T-helper 1 cell treated with Interleukin-12 subunit alpha and Interleukin-12 subunit beta and Interleukin-4 antibody, amounts not matched to agents 30 μg/mL and 1 μg/mL, for 36 hours (primary cell): ENCODE measurements around the gene RSRC1.
A peak's percentile ranks its signal among the peaks of the same experiment; 100 is the strongest.

ENCODE experiments used
- H3K27ac Mint-ChIP-seq: one replicate; pipeline ENCODE4 v1.8.0; 2021; ENCODE audit warnings: mild to moderate bottlenecking, mixed read lengths
- H3K27me3 Mint-ChIP-seq: one replicate; pipeline ENCODE4 v1.8.0; 2021; ENCODE audit warnings: low read depth, mixed read lengths
- H3K36me3 Mint-ChIP-seq: one replicate; pipeline ENCODE4 v1.8.0; 2021; ENCODE audit warnings: low read depth, mixed read lengths
- H3K4me1 Mint-ChIP-seq: one replicate; pipeline ENCODE4 v1.8.0; 2021; ENCODE audit warnings: low read depth, mixed read lengths
- H3K4me3 Mint-ChIP-seq: one replicate; pipeline ENCODE4 v1.8.0; 2021; ENCODE audit warnings: mild to moderate bottlenecking, moderate library complexity, mixed read lengths
- H3K9me3 Mint-ChIP-seq: one replicate; pipeline ENCODE4 v1.8.0; 2021; ENCODE audit warnings: mixed read lengths

Gene RSRC1

GRCh38 chr3:158095814-158096704, 13.8 kb upstream of the RSRC1 start:
- Mint-ChIP-seq H3K36me3 (no peaks in the 10 kb centered on the region), H3K4me1 (peaks cover 10% of the 10 kb centered on the region), H3K9me3 (no peaks in the 10 kb centered on the region), H3K4me3 (peak overlapping the region; percentile 37), H3K27ac (no peak overlapping the region), H3K27me3 (peaks cover 92% of the 10 kb centered on the region)

- H3K27me3 Mint-ChIP-seq, result peaks cover 94% of the 10 kb centered on the region
- H3K9me3 Mint-ChIP-seq, result no peaks in the 10 kb centered on the region
- no peaks in the 10 kb centered on the region for H3K36me3 Mint-ChIP-seq
- H3K4me1 Mint-ChIP-seq, result peaks cover 10% of the 10 kb centered on the region
- peak overlapping the region; percentile 85 for H3K4me3 Mint-ChIP-seq
- no peak overlapping the region for H3K27ac Mint-ChIP-seq
These were observed 12.8 kb upstream of the RSRC1 start for GRCh38 chr3:158097081-158097592.

- Mint-ChIP-seq H3K27ac (peak overlapping the region; percentile 69), H3K27me3 (peaks cover 94% of the 10 kb centered on the region), H3K4me3 (peak overlapping the region; percentile 85), H3K4me1 (peaks cover 10% of the 10 kb centered on the region), H3K36me3 (no peaks in the 10 kb centered on the region), H3K9me3 (no peaks in the 10 kb centered on the region)
These were observed 12.1 kb upstream of the RSRC1 start for GRCh38 chr3:158097593-158098308.

GRCh38 chr3:158098309-158098639, 11.6 kb upstream of the RSRC1 start:
- Mint-ChIP-seq H3K27me3 (peaks cover 95% of the 10 kb centered on the region), H3K27ac (peak overlapping the region; percentile 69), H3K4me1 (peaks cover 12% of the 10 kb centered on the region), H3K4me3 (peak overlapping the region; percentile 85), H3K9me3 (no peaks in the 10 kb centered on the region), H3K36me3 (peaks cover 1% of the 10 kb centered on the region)

GRCh38 chr3:158098834-158099424, 11.0 kb upstream of the RSRC1 start:
- Mint-ChIP-seq H3K4me1 (peaks cover 15% of the 10 kb centered on the region), H3K36me3 (peaks cover 1% of the 10 kb centered on the region), H3K4me3 (no peak overlapping the region), H3K27me3 (peaks cover 95% of the 10 kb centered on the region), H3K9me3 (no peaks in the 10 kb centered on the region), H3K27ac (no peak overlapping the region)

- H3K36me3 Mint-ChIP-seq, result peaks cover 6% of the 10 kb centered on the region
- no peak overlapping the region for H3K27ac Mint-ChIP-seq
- H3K4me1 Mint-ChIP-seq, result peaks cover 23% of the 10 kb centered on the region
- H3K9me3 Mint-ChIP-seq, result no peaks in the 10 kb centered on the region
- no peak overlapping the region for H3K4me3 Mint-ChIP-seq
- H3K27me3 Mint-ChIP-seq, result peaks cover 96% of the 10 kb centered on the region
These were observed 9.2 kb upstream of the RSRC1 start for GRCh38 chr3:158100681-158101080.

- Mint-ChIP-seq H3K9me3 (no peaks in the 10 kb centered on the region), H3K4me1 (peaks cover 29% of the 10 kb centered on the region), H3K27ac (no peak overlapping the region), H3K27me3 (peaks cover 96% of the 10 kb centered on the region), H3K36me3 (peaks cover 8% of the 10 kb centered on the region), H3K4me3 (no peak overlapping the region)
These were observed 8.3 kb upstream of the RSRC1 start for GRCh38 chr3:158101335-158102241.

- Mint-ChIP-seq H3K36me3 (peaks cover 8% of the 10 kb centered on the region), H3K4me1 (peaks cover 36% of the 10 kb centered on the region), H3K27ac (peak overlapping the region; percentile 33), H3K9me3 (no peaks in the 10 kb centered on the region), H3K4me3 (no peak overlapping the region), H3K27me3 (peaks cover 97% of the 10 kb centered on the region)
These were observed 7.4 kb upstream of the RSRC1 start for GRCh38 chr3:158102242-158103080.

- peak overlapping the region; percentile 44 for H3K4me3 Mint-ChIP-seq
- no peaks in the 10 kb centered on the region for H3K9me3 Mint-ChIP-seq
- peak overlapping the region; percentile 57 for H3K27ac Mint-ChIP-seq
- H3K27me3 Mint-ChIP-seq, result peaks cover 97% of the 10 kb centered on the region
- peaks cover 33% of the 10 kb centered on the region for H3K4me1 Mint-ChIP-seq
- peaks cover 8% of the 10 kb centered on the region for H3K36me3 Mint-ChIP-seq
These were observed 6.6 kb upstream of the RSRC1 start for GRCh38 chr3:158103081-158103886.

GRCh38 chr3:158103887-158104327, 6.0 kb upstream of the RSRC1 start:
- peaks cover 96% of the 10 kb centered on the region for H3K27me3 Mint-ChIP-seq
- peaks cover 31% of the 10 kb centered on the region for H3K4me1 Mint-ChIP-seq
- H3K4me3 Mint-ChIP-seq, result peak overlapping the region; percentile 44
- peak overlapping the region; percentile 57 for H3K27ac Mint-ChIP-seq
- no peaks in the 10 kb centered on the region for H3K9me3 Mint-ChIP-seq
- peaks cover 8% of the 10 kb centered on the region for H3K36me3 Mint-ChIP-seq

GRCh38 chr3:158104431-158104921, 5.4 kb upstream of the RSRC1 start:
- peaks cover 93% of the 10 kb centered on the region for H3K27me3 Mint-ChIP-seq
- peak overlapping the region; percentile 57 for H3K27ac Mint-ChIP-seq
- peaks cover 8% of the 10 kb centered on the region for H3K36me3 Mint-ChIP-seq
- peak overlapping the region; percentile 44 for H3K4me3 Mint-ChIP-seq
- peaks cover 32% of the 10 kb centered on the region for H3K4me1 Mint-ChIP-seq
- H3K9me3 Mint-ChIP-seq, result no peaks in the 10 kb centered on the region

GRCh38 chr3:158105119-158105709, 4.7 kb upstream of the RSRC1 start:
- peak overlapping the region; percentile 31 for H3K4me3 Mint-ChIP-seq
- no peaks in the 10 kb centered on the region for H3K9me3 Mint-ChIP-seq
- H3K27ac Mint-ChIP-seq, result no peak overlapping the region
- H3K27me3 Mint-ChIP-seq, result peaks cover 90% of the 10 kb centered on the region
- H3K36me3 Mint-ChIP-seq, result peaks cover 12% of the 10 kb centered on the region
- peaks cover 37% of the 10 kb centered on the region for H3K4me1 Mint-ChIP-seq
